GM12891 (cell line): ENCODE measurements around the gene MYOZ3.

Experiments
- DNase-seq: peaks from one replicate; pipeline ENCODE4 v3.0.0; 2011; ENCODE audit warnings: low spot score; ENCODE audit not compliant: insufficient read length
- FAIRE-seq: peaks from 2 replicates; lab custom pipeline; 2011; peaks lifted over from hg19 to GRCh38; lab: Jason Lieb, UNC
- PAX5 ChIP-seq: IDR thresholded peaks from 2 replicates; pipeline ENCODE4 v1.6.1; 2011; ENCODE audit warnings: low read length, moderate library complexity, mild to moderate bottlenecking; ENCODE audit not compliant: insufficient read depth, severe bottlenecking
- POLR2A ChIP-seq: IDR thresholded peaks from 2 replicates; pipeline ENCODE4 v1.6.1; 2011; ENCODE audit warnings: low read depth, low read length, control low read depth
- POLR2AphosphoS5 ChIP-seq: IDR thresholded peaks from 2 replicates; pipeline ENCODE4 v1.6.1; 2011; ENCODE audit warnings: low read depth, low read length, control low read depth
- POU2F2 ChIP-seq: IDR thresholded peaks from 2 replicates; pipeline ENCODE4 v1.6.1; 2011; ENCODE audit warnings: low read depth, mild to moderate bottlenecking, control low read depth, low read length, moderate library complexity
- SPI1 ChIP-seq: IDR thresholded peaks from 2 replicates; pipeline ENCODE4 v1.6.1; 2011; ENCODE audit warnings: low read depth, low read length, control low read depth
- TAF1 ChIP-seq: IDR thresholded peaks from 2 replicates; pipeline ENCODE4 v1.6.1; 2011; ENCODE audit warnings: low read depth, low read length, control low read depth

MYOZ3 gene

DNA sequence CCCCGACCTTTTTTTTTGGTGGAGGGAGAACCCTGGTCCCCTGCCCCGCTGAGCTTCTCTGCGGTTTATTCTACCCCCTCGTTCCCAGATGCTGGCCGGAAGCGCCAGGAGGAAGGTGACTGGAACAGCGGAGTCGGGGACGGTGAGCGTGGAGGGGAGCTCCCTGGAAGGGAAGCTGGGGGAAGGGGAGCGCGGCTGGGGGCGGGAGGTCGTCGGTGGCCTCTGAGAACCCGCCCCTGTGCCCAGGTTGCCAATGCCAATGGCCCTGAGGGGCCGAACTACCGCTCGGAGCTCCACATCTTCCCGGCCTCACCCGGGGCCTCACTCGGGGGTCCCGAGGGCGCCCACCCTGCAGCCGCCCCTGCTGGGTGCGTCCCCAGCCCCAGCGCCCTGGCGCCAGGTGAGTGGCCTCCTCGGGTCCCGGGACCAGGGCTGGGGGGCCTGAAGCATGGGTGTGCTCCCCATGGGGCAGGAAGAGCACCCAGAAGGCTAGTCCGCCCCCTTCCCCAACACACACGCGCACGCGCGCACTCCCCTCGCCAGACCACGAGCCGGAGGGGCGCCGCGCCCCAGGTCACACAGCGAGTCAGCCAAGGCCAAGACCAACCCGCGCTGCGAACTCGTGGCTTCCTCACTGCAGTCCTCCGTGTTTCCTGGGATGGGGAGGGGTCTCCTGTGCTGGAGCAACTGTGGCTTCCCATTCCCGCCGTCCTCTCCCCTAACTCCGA is 10.6 kb downstream of the MYOZ3 start:
- TF ChIP-seq POLR2A (no peak), SPI1 (no peak), POLR2AphosphoS5 (no peak), PAX5 (no peak), POU2F2 (no peak), TAF1 (no peak)
- FAIRE-seq (no peak), DNase-seq (no peak)

DNA sequence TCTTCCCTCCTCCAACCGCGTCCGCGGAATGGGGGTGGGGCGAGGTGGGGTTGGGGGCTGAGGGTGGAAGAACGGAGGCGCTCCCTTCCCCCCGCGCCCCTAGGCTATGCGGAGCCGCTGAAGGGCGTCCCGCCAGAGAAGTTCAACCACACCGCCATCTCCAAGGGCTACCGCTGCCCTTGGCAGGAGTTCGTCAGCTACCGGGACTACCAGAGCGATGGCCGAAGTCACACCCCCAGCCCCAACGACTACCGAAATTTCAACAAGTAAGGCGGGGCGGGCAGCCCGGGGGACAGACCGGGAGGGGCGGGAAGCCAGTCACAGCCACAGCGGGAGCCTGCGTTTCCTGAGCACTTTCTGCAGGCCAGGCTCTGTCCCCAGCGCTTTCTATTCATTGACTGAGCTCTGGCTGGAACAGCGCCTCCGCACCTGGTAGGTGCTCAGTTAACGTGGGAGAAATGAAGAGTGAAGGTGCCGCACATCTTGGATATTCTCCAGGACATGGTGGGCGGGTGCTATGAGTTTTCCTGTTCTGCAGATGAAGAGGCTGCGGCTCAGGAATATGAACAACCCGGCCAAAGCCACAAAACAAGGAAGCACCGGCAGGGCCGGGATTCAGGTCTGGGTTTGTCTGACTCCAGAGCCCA is 11.3 kb downstream of the MYOZ3 start:
- DNase-seq: no peak
- peak; percentile 71 for FAIRE-seq
- TF ChIP-seq SPI1: no peak
- TF ChIP-seq POU2F2: no peak
- TF ChIP-seq TAF1: no peak

DNA sequence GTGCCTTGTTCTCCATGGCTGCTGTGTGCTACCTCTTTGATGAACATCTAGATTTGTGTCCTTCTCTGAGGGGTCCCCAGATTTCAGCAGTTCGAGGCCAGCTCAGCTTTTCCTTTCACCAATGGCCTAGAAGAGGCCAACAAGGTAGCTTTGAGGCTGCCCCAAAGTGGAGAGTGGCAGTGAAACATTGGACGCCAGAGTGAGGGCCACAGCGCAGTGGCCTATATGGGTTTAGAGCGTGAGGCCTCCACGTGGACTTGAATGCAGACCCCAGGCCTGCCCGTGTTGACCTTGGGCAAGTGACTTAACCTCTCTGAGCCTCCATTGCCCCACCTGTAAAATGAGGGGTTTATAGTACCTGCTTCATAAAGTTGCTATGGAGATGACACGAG is 11.8 kb downstream of the MYOZ3 start:
- FAIRE-seq (no peak), DNase-seq (no peak)
- no peak for TF ChIP-seq POLR2A
- no peak for TF ChIP-seq POU2F2
- no peak for TF ChIP-seq TAF1
- no peak for TF ChIP-seq POLR2AphosphoS5
- no peak for TF ChIP-seq PAX5
- TF ChIP-seq SPI1: no peak

DNA sequence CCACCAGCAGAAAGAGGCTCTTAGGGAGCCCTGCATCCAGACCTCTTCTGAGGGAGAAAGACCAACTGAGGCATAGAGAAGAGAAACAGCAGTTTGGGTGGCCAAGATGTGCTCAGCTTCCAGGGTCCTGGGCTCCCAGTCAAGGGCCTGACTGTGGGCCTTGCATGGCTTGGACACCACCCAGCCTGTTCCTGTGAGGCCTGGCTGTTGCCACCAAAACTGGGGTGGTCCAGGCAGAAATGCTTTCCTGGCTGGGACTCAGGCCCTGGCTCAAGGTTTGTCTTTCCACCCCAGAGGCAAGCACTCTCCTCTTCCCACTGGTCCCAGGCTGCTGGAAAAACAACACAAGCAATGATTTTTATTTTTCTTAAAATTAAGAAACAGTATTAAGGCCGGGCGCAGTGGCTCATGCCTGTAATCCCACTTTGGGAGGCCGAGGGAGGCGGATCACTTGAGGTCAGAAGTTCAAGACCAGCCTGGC is 13.3 kb downstream of the MYOZ3 start:
- DNase-seq (no peak), FAIRE-seq (no peak)
- TF ChIP-seq POLR2A (no peak), POLR2AphosphoS5 (no peak), POU2F2 (no peak), SPI1 (no peak), PAX5 (no peak), TAF1 (no peak)

DNA sequence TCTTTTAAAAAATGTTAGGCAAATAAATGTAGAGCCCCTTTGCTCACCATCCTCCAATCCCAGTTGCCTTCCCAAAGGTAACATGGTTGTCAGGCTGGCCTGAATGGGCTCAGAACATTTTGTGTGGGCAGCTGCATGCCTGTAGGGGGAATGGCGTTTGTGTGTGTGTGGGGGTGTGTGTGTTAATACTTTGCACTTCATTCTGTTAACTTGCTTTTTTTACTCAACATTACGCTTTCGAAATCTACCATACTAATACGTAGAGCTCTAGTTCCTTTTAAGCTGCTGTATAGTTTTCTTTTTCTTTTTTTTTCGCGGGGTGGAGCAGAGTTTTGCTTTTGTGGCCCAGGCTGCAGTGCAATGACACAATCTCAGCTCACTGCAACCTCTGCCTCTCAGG is 14.0 kb downstream of the MYOZ3 start:
- no peak for TF ChIP-seq TAF1
- TF ChIP-seq POU2F2: no peak
- no peak for TF ChIP-seq PAX5
- TF ChIP-seq SPI1: no peak
- TF ChIP-seq POLR2A: no peak
- TF ChIP-seq POLR2AphosphoS5: no peak
- DNase-seq: no peak
- FAIRE-seq: no peak

DNA sequence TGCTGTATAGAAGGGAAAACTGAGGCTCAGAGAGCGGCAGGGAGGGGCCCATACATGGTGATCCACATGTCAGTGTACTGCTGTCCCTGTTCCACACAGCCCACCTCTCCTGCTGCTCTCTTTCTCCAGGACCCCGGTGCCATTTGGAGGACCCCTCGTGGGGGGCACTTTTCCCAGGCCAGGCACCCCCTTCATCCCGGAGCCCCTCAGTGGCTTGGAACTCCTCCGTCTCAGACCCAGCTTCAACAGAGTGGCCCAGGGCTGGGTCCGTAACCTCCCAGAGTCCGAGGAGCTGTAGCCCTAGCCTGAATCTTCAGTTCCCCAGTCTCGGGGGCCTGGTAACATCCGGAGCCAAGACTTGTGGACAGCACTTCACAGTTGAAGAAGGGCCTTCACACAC is 15.5 kb downstream of the MYOZ3 start:
- DNase-seq (no peak), FAIRE-seq (no peak)
- no peak for TF ChIP-seq POU2F2
- TF ChIP-seq POLR2AphosphoS5: no peak
- TF ChIP-seq POLR2A: no peak
- no peak for TF ChIP-seq SPI1
- no peak for TF ChIP-seq PAX5
- no peak for TF ChIP-seq TAF1

DNA sequence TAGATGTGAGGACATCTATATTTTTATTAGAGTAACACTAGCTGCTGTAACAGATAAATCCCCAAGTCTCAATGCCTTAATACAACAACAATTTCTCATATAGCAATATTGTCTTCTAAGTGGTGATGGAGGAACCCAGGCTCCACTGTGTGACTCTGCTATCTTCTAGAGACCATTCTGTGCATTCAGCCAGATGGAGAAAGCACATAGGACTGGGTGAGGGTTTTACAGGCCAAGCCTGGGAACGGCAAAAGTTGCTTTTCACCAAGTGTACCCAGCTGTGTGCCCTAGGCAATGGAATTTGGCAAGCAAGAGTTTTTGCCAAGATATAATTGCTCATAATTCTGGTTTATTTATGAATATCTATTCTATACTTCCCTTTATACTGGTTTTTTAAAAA is 28.1 kb downstream of the MYOZ3 start:
- DNase-seq (no peak), FAIRE-seq (no peak)
- no peak for TF ChIP-seq POLR2AphosphoS5
- no peak for TF ChIP-seq POLR2A
- TF ChIP-seq TAF1: no peak
- TF ChIP-seq PAX5: no peak
- no peak for TF ChIP-seq SPI1
- no peak for TF ChIP-seq POU2F2

DNA sequence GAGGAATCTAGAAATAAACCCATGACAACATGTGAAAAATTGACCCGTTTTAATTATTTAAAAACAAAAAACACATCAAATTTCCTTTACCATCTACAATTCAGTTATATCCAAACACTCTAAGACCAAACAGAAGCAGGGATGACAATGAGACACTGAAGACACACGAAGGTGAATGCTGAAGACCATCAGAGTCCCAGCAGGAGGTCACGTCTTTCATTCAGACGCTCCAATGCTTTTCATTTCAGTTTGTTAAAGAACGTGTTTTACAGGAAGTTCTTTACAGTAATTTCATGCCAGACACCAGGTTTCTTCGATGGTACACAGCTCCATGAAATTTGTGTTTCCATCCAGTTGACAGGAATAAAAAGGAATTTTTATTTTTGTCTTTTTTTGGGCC is 29.7 kb downstream of the MYOZ3 start:
- FAIRE-seq (no peak), DNase-seq (no peak)
- TF ChIP-seq PAX5 (no peak), POLR2A (no peak), POLR2AphosphoS5 (no peak), TAF1 (no peak), SPI1 (no peak), POU2F2 (no peak)

DNA sequence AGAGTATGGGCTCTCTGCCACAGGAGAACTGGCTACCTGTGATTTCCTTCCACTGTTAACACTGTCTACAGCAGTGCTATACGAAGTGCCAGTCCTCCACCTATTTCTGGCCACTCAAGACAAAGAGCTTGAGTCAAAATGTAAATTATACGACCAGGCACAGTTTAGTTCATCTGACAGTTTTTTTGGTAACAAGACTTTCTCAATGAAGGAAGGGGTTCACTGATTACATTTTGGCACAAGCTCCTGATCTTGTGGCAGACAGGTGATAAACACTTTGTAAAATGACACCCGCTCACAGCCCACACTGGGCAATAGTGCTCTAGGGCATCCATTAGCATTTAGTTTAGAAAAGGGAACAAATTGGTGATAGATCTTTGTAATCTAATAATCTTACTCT is 31.2 kb downstream of the MYOZ3 start:
- DNase-seq (no peak), FAIRE-seq (no peak)
- TF ChIP-seq POU2F2 (no peak), POLR2A (no peak), POLR2AphosphoS5 (no peak)

DNA sequence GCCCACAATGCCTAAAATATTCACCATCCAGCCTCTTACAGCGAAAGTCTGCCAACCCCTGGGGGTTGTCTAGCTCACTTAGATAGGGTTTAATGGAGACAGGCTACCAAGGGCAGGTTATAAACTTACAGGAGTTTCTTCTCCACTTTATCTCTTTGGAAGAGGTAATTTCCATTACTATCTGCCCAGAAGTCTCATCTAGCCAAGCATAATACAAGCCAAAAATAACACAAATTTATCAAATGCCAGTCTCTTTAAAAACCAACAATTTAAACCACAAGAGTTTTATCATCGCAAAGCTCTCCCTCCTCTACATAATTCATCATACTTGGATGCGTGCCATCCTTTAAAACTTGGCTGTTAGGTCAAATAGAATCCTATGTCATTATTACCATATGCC is 33.6 kb downstream of the MYOZ3 start:
- FAIRE-seq (no peak), DNase-seq (no peak)
- TF ChIP-seq TAF1 (no peak), POU2F2 (no peak), SPI1 (no peak), POLR2A (no peak), POLR2AphosphoS5 (no peak), PAX5 (no peak)
